Right ventricle myocardium inferior (tissue), 1 donor: Measurements from ENCODE around the gene CALU. TPM values are rescaled to one million over a fixed set of nuclear protein-coding genes. Genes with fewer than 3 reads are reported as not detected.

Source experiments
- ATAC-seq: fragments of 200-7000 bp; cut with Tn5 transposase; one replicate; pipeline ENCODE4 v1.9.1; 2020; ENCODE audit warnings: mild to moderate bottlenecking, moderate library complexity
- DNase-seq: peaks from one replicate; pipeline ENCODE4 v3.0.0; 2021; ENCODE audit errors: missing footprints
- intact Hi-C: fragments of 100-400 bp; cut with DNase I; formaldehyde crosslinking; loops from one replicate; pipeline ENCODE4 v1.11.0; 2022
- total RNA-seq: library from RNA; stranded (reverse); fragmentation: NEBNext Ultra II Directional; extraction: Animal tissue kit (Norgen Biotek cat#: 25700); gene quantifications from one replicate; pipeline ENCODE4 v1.2.1, GENCODE V29; 2021
- donor health status: DM: no; HTN: yes; CAD: no; lungs with severe emphysema.

Gene CALU
- total RNA-seq, 1 donor from 2014 or later = 183 TPM

DNA sequence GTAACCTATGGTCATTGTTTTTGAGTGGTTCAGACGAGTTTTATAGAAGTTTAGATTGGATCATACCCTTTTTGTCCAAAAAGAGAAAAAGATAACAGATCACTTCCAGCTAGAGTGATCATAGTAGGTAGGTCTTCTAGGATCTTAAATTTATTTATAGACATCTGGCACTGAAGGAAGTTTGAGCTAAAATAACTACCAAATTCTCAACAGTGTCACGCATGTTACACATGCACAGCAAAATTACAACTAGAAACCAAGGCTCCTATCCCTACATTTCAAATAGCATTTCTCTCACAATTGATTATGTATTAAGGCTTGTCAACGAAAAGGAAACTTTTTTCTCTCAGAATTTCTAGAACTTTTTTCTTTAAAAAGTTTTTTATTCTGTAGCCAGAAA, 2.3 kb downstream of the CALU start:
- ATAC-seq = no peak

DNA sequence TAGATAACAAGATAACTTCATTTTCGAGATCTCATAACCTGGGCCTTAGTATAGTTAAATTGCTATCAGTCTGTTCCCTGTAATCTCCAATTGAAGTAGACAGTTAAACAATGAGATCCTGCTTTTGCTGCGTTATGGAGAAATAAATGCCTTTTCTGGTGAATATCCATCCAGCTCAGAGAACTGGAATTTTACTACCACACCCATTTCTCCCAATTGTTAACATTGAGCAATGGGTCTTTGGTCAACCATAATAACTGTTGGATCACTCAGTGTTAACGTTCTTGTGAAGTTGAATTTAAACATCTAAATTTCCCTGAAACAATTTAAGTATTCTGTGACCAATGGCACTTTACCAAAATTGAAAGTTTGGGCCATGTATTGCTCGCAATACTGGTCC, 3.0 kb downstream of the CALU start:
- ATAC-seq (no peak), DNase-seq (no peak)
- intact Hi-C loops = no loop called here

More for the DNA sequence above, 2.3 kb downstream of the CALU start:
- DNase-seq = no peak
- intact Hi-C loops = no loop called here

DNA sequence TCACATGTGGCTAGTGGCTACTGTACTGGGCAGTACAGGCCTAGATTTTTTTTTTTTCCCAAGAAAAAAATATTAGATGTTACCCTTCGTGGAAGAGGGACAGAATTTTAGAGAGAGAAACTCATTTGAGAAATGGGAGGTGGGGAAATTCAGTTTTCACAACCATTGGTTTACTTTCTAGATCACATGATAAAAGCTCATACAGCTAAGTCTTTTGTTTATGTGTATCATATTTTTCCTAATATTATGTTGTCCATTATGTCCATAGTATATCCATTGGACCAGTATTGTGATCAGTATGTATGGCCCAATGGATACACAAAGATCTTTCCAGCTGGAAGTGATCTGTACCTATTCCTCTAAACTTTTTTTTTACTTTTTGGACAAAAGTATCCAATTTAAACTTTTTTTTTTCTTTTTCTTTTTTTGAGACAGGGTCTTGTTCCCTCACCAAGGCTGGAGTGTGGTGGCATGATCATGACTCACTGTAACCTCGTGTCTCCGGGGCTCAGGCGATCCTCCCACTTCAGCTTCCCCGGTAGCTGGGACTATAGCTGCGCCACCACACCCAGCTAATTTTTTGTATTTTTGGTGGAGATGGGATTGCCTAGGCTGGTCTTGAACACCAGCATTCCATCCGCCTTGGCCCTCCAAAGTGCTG, 4.1 kb downstream of the CALU start:
- ATAC-seq (no peak), DNase-seq (no peak)
- intact Hi-C loops = no loop called here

DNA sequence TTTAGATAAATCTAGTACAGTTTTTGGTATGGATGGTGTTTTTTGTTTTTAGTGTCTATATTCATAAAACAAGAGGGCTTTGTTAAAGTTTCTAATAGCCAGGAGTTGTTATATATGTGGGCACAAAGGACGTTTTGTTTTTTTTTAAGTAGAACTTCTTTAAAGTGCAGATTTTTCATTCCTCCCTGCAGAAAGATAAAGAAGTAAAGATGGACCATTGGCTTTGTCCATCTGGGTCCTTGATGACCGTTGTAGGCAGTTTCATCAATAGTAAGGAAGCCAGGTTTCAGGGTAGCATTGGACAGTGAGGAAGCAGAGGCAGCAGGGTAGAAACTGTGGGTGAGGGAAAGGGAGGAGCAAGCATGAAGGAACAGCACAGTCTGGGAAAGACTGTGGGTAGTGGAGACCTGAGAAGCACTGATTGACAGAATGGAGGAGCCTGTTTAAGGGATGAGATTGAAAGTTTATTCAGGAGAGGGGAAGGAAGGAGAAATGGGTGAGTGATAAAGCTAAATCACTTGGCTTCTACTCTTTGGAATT, 5.3 kb downstream of the CALU start:
- intact Hi-C loops = no loop called here
- no peak for DNase-seq
- no peak for ATAC-seq

DNA sequence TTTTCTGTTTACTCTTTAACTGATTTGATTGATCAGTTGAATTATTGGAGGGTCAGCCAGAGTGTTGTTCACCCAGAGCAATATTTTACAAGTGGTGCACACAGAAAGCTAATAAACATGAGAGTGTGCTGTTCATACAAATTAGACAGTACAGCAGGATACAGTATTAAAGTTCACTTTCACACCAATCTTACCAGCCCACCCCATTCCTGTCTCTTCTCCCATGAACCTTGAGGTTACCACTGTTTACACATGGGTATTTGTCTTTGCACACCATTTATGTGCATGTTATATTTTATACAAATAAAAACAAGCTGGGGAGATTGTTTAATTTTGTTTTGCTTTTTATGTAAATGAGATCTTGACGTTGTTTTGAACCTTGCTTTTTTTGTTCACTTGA, 6.5 kb downstream of the CALU start:
- DNase-seq (no peak), ATAC-seq (no peak)
- intact Hi-C loops = loop anchor here (5.0 kb wide), 1 partner anchor 87 kb away; the partner anchor contains the start of gene FLNC

DNA sequence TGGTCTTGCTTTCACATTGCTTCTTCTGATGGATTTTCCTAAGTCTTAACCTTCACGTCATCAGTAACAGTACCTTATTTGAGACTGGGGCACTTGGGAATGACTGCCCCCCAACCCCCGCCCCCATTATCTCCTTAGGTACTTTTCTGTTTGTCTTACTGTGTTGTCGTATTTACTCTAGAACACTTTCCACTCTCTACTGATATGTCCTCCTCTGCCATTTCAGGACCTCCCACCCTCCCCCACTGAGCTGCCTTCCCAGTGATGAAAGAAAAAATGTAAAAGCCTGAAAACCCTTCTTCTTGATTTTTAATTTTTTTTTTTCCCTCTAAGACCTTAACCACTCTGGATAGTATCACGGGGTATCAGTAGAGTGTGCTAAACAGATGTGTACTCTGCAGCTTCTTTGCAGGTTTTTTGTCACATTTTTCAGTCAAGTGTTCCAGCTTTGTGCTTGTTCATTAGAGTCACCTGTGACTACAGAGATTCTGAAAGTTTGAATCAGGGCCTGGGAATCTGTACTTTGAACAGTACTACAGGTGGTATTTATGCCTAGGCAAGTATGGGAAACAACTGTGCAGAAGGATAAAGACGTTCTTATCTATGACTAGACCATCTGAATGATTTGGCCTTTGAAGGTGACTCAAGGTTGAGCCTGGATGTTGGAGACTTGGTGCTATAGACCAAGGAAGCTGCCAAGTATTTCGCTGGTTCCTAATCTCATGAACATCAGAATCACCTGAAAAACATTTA, 8.3 kb downstream of the CALU start:
- ATAC-seq (no peak), DNase-seq (no peak)
- intact Hi-C loops = loop anchor here (5.0 kb wide), 1 partner anchor 85 kb away; the partner anchor contains the start of gene FLNC

DNA sequence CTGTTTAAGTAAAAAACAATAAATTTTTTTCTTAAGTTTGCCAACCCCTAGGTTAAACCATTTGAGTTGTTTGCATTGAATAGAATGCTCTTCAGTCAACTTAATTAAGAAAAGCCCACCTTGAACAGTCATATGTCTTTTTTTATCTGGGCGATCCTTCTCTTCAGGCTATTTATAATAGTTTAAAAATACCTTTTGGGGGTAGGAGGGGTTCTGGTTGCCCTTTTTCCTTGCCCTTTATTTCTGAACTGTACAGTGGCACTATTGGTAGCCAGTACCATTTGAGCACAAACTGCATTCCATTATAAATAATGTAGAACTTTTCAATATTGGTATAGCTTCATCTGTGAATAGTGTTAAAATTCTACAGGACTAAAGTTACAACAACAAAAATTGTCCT, 13.1 kb downstream of the CALU start:
- intact Hi-C loops = no loop called here
- ATAC-seq (peak; percentile 33), DNase-seq (no peak)

DNA sequence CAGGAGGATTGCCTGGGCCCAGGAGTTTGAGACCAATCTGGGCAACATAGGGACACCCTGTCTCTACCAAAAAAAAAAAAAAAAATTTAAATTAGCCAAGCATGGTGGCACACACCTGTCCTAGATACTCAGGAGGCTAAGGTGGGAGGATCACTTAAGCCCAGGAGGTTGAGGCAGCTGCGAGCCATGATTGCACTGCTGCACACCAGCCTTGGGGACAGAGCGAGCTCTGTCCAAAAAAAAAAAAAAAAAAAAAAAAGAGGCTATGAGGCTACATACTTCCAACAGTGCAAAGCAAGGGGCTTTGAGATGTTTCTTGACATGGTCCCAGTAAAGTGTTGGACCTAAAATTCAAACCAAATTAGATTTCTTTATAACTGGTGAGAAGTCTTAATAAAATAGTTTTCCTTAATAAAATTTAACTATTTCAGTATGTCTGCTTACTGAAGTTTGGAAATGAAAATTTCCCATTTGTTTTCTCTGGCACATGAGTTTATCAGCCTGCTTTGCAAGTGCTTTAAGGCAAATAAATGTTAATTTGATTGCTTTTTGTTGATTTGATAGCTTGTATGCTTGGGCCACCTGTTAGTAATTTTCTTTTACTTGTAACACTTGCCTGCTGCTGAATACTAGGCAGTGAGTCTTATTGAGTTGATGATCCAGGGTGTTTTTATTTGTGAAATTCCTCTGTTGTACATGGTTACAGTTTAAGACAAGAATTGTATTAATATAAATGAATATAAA, 16.1 kb downstream of the CALU start:
- intact Hi-C loops = no loop called here
- DNase-seq (no peak), ATAC-seq (no peak)

DNA sequence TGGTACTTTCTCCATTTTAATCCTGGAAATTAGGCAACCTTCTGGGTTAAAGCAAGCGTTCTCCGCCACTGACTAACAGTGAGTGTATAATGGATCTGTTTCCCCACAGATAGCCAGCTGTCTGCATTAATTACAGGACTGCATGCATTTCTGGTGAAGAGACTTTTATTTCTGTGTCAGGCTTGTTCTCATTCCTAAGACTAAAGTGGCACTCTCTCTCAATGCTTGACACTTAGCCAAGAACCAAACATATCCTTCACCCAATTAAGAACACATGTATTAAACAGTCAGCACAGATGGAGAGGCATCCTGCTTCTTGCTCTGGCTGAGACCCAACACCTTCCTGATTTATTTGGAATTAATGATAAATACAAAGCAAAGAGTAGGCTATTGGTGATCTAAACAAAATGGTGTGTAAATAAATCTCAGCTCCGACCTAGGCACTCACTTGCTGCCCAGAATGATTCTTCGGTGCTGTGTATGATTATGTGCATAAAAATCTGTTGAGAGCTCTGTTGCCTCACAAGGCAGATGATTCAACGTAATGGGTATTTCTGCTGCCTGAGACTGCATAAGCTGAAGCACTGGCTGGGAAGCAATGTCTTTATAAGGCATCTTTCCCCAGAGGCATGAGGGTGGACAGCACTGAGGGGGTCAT, 16.8 kb downstream of the CALU start:
- intact Hi-C loops = no loop called here
- DNase-seq (no peak), ATAC-seq (peak; percentile 35)

DNA sequence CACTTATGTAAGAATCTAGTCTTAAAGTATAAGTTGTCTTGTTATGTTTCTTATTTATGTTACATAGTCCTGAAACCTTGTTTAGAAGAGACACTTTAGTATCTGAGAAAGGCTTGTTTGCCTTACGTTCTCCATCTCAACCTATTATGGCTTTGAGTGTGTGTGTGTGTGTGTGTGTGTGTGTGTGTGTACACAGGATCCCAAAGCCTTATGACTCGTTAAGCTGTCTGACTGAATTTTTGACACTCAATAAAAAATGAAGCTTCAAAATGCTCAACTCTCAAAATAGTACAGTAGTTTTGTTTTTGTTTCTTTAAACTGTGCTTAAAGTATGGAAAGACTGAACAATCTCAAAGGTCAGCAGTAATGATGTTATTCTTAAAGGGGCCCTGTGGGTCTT, 18.0 kb downstream of the CALU start:
- ATAC-seq = no peak
- intact Hi-C loops = no loop called here
- no peak for DNase-seq

DNA sequence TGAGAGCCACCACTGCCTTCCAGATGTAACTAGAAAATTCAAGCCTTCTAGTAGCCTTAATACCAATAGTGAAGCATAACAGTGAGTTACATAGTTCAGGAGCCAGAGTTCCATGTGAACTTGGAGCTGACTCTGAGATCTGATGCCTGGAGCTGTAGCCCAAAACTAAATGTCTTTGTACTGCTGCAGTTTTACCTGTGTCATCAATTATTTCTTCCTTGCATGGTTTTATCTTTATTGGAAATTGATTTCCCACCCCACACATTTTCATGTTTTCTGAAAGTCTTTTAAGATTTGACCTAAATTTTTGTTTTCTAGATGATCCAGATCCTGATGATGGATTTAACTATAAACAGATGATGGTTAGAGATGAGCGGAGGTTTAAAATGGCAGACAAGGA, 19.4 kb downstream of the CALU start:
- ATAC-seq = no peak
- intact Hi-C loops = no loop called here
- no peak for DNase-seq

DNA sequence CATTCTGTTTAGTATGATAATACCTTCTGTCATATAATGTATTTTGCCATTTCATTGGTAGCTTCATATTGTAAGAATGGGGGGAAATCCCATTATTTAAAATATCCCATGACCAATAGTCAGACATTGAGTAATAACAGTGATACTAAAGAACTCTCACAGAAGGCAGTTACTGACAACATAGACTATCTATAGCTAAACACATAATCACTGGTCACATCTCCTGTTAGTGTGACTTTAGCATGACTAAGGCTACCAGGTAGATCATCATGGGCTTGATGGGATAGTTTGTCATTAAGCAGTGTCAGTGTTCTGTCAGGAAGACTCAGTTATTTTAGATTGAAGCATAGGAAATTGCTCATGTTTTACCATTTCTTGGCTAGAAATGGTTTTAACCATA, 20.1 kb downstream of the CALU start:
- intact Hi-C loops = no loop called here
- DNase-seq = no peak
- no peak for ATAC-seq

DNA sequence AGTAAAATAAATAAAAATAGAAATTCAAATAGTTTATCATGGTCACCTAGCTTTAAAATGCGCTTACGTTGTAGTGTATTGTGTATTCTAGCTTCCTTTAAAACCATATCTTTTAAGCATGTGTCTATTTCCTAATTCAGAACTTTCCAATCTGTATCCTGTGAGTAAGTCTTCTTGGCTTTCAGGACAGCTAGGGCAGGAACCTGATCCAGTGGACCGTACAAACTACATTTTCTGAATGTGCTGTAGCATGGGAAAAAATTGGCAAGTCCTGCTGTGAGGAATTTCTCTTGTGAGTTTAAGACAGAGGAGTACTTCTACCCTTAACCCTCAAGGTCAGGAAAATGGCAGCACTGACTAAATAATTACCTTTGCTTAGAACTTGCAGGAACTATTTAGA, 24.4 kb downstream of the CALU start:
- ATAC-seq = no peak
- no peak for DNase-seq
- intact Hi-C loops = no loop called here

DNA sequence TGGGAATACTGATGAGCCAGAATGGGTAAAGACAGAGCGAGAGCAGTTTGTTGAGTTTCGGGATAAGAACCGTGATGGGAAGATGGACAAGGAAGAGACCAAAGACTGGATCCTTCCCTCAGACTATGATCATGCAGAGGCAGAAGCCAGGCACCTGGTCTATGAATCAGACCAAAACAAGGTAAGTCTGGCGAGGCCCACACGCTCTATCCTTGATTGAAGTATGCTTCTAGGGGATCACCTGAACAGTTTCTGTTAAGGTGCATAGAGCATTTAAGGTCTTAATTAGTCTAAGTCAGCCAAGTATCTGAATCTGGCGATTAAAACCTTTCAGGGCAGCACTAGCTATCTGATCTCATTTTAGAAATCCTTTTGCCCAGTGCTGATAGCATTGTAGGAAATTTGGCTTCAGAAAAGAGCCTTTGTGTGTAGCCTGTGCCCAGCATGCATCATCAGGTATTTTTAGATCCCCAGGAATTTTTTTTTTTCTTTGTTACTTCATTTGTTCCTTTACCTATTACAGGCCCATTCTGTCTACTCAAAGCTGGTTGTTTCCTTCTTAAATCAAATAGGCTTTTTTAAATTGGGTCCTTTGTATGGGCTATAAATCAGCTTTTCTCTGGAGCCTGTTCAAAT, 28.4 kb downstream of the CALU start:
- DNase-seq (no peak), ATAC-seq (peak; percentile 37)
- intact Hi-C loops = no loop called here

DNA sequence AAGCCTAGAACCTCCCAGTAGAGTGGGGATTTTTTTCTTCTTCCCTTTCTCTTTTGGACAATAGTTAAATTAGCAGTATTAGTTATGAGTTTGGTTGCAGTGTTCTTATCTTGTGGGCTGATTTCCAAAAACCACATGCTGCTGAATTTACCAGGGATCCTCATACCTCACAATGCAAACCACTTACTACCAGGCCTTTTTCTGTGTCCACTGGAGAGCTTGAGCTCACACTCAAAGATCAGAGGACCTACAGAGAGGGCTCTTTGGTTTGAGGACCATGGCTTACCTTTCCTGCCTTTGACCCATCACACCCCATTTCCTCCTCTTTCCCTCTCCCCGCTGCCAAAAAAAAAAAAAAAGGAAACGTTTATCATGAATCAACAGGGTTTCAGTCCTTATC, 31.1 kb downstream of the CALU start:
- intact Hi-C loops = no loop called here
- no peak for ATAC-seq
- no peak for DNase-seq

DNA sequence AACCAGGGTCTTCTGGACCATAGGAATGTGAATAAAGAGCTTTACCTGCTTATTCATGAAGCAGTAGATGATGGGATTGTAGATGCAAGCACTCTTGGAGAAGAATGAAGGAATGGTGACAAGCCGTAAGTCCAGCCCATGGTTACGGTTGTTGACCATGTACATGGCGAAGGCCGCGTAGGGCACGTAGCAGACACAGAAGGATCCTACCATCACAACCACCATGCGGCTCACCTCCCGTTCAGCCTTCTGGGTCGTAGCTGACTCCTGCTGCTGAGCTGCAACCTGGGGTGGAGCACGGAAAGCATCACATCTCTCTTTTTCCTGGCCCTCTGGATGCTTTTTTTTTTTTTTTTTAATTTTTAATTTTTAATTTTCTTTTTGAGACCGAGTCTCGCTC, 34.4 kb downstream of the CALU start:
- ATAC-seq = no peak
- DNase-seq = no peak
- intact Hi-C loops = no loop called here

DNA sequence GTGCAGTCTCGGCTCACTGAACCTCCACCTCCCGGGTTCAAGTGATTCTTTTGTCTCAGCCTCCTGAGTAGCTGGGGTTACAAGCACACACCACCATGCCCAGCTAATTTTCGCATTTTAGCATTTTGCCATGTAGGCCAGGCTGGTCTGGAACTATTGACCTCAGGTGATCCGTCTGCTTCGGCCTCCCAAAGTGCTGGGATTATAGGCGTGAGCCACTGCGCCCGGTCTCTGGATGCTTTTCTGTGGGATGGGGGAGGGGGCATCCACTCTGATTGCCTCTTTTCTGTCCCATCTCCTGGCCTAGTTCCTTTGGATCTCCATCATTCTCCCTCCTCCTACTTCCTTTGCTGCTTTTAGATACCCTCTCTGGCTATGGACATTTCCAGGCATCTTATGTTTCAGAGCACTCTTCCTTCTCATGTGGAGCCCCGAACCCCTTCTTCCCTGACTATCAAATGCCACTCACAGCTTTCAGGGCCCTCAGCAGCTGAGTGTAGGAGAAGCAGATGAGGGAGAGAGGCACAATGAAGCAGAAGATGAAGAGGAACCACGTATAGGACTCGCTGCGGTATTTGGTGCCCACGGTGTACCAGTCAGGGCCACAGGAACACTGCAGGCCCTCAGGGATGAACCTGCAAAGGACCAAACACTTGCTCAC, 35.0 kb downstream of the CALU start:
- no peak for DNase-seq
- ATAC-seq = no peak
- intact Hi-C loops = no loop called here

DNA sequence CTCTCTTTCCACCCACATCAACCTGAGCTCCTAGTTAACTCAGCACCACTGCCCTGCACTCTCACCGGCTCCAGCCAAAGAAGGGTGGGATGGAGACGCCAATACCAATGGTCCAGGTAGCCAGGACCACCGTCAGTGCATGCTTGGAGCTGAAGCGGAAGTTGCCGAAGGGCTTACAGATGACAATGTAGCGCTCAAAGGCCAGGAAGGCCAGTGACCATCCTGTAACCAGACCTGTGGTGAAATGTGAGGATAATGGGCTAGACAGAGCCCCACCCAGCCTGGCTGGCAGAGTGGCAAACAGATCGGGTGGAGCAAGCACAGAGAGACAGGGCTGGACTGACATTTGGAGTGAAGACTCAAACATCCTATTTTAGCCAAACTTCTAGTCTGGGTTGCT, 35.8 kb downstream of the CALU start:
- intact Hi-C loops = no loop called here
- ATAC-seq = no peak
- DNase-seq = no peak
